Measurements from ENCODE around the gene GPATCH3. TPM values are rescaled to one million over a fixed set of nuclear protein-coding genes. Genes with fewer than 3 reads are reported as not detected.

Gene GPATCH3
- total RNA-seq, 1 donor from 2014 or later, result 6.7 TPM

DNA sequence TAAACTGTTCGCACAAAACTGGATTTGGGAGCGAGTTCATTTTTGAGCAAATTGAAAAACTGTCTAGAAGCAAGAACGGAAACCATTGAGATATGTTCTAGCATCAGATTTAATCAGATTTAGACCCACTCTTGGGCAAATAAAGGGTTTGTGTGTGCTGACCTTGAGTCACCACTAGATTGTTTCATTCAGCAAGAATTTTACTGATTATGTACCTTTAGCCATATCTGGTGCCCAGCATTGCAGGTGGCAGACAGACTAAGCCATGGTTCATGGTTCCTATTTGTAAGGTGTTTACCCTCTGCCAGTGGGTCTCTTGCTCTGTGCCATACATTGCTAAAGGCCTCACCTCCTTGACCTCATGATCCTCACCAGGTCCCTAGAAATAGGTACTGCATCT lies 22.6 kb upstream of the GPATCH3 start:
- TF ChIP-seq, protein P1, sequence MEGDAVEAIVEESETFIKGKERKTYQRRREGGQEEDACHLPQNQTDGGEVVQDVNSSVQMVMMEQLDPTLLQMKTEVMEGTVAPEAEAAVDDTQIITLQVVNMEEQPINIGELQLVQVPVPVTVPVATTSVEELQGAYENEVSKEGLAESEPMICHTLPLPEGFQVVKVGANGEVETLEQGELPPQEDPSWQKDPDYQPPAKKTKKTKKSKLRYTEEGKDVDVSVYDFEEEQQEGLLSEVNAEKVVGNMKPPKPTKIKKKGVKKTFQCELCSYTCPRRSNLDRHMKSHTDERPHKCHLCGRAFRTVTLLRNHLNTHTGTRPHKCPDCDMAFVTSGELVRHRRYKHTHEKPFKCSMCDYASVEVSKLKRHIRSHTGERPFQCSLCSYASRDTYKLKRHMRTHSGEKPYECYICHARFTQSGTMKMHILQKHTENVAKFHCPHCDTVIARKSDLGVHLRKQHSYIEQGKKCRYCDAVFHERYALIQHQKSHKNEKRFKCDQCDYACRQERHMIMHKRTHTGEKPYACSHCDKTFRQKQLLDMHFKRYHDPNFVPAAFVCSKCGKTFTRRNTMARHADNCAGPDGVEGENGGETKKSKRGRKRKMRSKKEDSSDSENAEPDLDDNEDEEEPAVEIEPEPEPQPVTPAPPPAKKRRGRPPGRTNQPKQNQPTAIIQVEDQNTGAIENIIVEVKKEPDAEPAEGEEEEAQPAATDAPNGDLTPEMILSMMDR (conservative IDR thresholded peaks at IDR 0.05; ENCODE audit: low read depth, low read length), result no peak
- DNase-seq (ENCODE audit: low read depth), result no peak
- peak overlapping the region; percentile 81 for H3K4me3 ChIP-seq (ENCODE audit: low read depth, low read length)

DNA sequence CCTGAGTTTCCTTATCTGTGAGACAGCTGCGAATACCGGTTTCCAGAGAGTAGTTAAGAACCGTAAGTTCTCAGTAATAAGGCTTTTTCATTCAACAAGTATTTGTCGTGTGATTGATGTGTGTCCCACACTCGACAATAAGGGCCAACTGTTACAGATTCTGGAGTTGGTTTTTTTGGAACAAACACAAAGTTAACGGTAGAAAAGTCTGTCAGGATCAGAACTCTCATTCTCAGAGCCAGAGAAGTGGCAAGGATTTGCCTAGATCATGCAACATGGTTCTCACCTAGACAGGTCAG lies 22.1 kb upstream of the GPATCH3 start:
- TF ChIP-seq, protein P1 (conservative IDR thresholded peaks at IDR 0.05; ENCODE audit: low read depth, low read length), result no peak
- no peak for DNase-seq (ENCODE audit: low read depth)
- H3K4me3 ChIP-seq (ENCODE audit: low read depth, low read length), result peak overlapping the region; percentile 81

DNA sequence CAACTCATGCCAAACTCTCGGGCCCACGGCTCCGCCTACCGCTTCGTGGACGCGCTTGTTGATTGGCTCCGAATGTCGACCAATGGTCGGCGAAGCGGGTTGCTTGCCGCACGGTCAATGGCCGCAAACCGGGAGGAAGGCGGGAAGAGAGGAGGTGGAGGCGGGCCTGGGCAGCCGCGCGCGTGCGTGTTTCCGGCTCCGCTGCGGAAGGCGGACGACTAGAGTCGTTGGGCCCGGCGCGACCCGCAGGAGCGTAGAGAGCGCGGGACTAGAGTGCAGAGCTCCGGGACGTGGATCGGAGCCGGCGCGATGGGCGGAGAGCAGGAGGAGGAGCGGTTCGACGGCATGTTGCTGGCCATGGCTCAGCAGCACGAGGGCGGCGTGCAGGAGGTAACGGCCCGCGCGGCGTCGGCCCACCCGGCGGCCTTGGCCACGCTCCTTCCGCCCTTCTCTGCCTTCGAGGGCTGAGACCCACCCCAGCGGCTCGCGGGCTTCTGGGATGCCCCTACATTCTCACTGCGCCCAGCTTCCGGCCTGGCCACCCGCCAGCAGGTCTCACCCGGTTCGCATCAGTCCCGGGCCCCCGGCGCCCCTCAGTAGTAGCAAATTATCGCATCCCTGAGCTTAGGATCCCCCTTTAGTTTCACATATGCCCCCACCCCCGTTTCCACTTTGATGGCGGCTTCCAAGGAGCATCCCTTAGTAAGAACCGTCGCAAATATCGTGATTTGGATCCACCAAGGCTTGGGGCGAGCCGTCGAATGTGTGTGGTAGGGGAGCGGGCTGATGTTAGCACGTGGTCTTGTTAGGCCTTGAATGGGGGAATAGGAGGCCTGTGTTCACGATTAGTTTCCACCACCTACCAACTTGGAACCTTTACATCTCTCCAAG lies 21.5 kb upstream of the GPATCH3 start, which contains the start of gene NUDC:
Gene NUDC, plus strand, starts transcription at position 204 of the 891 bp plus-strand sequence. Its CDS starts 106 bp downstream, at position 310.
- TF ChIP-seq, protein P1 (conservative IDR thresholded peaks at IDR 0.05; ENCODE audit: low read depth, low read length), result no peak
- peak within 1 kb of the TSS; percentile 81 for H3K4me3 ChIP-seq (ENCODE audit: low read depth, low read length)
- peak; percentile 72 for DNase-seq (ENCODE audit: low read depth)

DNA sequence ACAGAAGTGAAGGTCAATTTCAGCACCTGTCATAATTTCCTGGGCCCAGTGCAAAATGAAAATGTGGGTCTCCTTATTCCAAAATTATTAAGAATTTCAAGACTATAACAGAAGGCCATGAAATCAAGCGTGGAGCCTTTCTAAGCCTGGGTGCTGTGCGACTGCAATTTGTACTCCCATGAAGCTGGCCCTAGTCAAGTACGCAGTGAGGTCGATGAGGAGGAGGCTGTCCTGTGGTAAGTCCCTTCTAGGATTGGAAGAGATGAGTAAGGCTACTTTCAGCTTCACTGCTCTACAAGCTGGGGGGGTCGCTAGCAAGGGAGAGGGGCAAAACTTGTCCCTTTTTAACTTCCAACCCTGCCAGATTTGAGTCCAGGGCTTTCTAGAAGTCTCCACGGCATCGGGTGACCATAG lies 20.9 kb upstream of the GPATCH3 start:
- no peak for DNase-seq (ENCODE audit: low read depth)
- H3K4me3 ChIP-seq (ENCODE audit: low read depth, low read length), result peak overlapping the region; percentile 81
- TF ChIP-seq, protein P1 (conservative IDR thresholded peaks at IDR 0.05; ENCODE audit: low read depth, low read length), result no peak

DNA sequence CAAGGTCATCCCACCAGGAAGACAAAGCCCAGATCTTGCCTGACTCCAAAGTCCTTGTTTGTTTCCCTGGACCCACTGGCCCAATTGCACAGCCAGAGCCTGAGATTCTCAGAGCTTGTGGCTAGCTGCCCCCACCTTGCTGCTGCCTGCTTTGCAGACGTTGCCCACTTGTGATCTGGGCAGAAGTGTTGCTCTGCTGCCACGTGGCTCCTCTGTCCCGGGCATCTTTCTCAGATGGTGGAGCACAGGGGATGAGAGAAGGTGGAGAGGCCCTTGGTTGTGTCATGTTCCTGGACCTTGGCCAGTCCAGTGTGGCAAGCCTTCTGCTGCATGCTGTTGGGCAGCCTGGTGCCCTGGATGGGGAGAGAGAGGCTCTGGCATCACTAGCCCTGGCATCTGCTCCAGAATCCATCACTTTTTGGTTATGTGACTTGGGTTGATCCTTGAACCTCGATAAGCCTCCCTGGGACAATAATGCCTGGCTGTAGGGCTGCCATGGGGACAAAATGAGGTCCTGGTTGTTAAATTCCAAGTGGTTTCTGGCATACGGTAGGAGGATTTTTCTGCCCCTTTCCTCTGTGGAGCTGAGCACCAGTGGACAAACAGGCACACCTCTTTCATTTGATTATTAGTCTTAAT lies 15.1 kb upstream of the GPATCH3 start:
- TF ChIP-seq, protein P1 (conservative IDR thresholded peaks at IDR 0.05; ENCODE audit: low read depth, low read length), result no peak
- DNase-seq (ENCODE audit: low read depth), result no peak
- H3K4me3 ChIP-seq (ENCODE audit: low read depth, low read length), result no peak overlapping the region

DNA sequence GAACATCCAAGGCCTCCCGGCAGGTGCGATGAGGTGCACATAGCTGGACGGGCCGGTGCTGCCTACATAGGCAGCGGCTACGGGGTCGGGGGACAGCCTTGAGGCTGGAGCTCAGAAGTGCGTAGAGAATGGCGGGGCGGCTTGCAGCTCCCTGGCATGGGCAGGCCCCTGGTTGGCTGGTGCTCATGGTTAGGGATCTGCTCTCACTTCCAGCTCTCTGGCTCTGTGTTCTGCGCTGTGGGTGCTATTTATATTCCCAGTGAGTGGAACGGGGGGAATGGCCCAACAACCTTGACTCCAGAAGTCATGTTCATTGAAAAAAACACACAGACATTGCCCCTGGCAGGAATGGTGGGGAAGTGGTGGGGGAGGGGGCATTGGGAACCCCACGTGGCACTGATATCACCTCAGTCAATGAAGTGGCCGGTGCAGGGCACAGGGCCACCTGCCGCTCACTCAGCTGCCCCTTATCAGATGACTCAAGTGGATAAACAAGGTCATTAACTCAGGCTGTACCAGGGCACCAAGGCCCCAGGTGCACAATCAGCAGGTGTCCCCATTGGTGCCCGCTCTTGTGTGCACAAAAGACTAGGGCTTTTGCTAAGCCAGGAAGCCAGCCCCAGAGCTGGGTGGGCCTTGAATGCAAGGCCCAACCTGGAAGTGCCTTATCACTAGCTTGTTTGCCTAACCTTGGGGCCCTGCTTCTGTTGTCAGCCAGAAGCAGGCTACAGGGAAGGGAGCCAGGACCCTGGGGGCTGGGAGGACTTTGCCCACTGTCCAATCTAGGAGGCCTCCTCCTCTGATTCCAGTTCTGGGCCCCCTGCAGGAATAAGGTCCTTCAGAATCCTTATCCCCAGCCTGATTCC lies 13.7 kb upstream of the GPATCH3 start, which contains the start of gene NR0B2:
Gene NR0B2, minus strand, starts transcription at position 222 of the 866 bp plus-strand sequence. Its CDS starts 35 bp downstream, at position 187.
- H3K4me3 ChIP-seq (ENCODE audit: low read depth, low read length), result no peak within 1 kb of the TSS
- TF ChIP-seq, protein P1 (conservative IDR thresholded peaks at IDR 0.05; ENCODE audit: low read depth, low read length), result no peak
- DNase-seq (ENCODE audit: low read depth), result no peak

All from epithelial cell of proximal tubule (primary cell).